Astrocyte of the cerebellum (primary cell): ENCODE data around the gene FAM234B.

Experiments used
- DNase-seq: peaks from one replicate; pipeline ENCODE4 v3.0.0-alpha.2; 2011; ENCODE audit warnings: low read depth
- H3K4me3 ChIP-seq: 2 replicates; pipeline ENCODE4 v1.5.1; 2011; ENCODE audit warnings: mild to moderate bottlenecking, low read depth, low read length, moderate library complexity
- in situ Hi-C: cut with HindIII; loops from 2 replicates; pipeline ENCODE4 v1.10.0; 2017; ENCODE audit warnings: low sequenced_read_pairs
- TF ChIP-seq, protein P1 (sequence below): IDR thresholded peaks from 2 replicates; pipeline ENCODE4 v1.5.1; 2012; ENCODE audit warnings: low read length, low read depth, moderate library complexity, mild to moderate bottlenecking; ENCODE audit errors: missing control alignments

The FAM234B gene

DNA sequence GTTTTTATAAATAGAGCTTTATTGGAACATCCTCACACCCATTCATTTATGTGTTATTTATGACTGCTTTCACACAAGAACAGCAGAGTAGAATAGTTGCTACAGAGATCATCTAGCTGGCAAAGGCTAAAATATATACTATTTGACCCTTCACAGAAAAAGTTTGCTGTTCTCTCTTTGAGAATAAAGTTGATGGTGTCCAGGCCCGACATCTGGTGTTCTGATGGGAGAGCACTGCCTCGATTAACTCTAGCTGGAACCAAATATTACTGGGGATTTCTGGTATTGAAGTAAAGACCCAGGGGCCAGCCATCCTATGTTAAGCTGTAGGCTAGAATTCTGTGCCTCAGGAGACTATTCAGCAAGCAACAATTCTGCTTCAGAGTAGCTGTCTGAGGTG lies 21.8 kb downstream of the FAM234B start:
- in situ Hi-C loops, result no loop called here
- H3K4me3 ChIP-seq, result no peak overlapping the region
- DNase-seq, result no peak
- TF ChIP-seq, protein P1, sequence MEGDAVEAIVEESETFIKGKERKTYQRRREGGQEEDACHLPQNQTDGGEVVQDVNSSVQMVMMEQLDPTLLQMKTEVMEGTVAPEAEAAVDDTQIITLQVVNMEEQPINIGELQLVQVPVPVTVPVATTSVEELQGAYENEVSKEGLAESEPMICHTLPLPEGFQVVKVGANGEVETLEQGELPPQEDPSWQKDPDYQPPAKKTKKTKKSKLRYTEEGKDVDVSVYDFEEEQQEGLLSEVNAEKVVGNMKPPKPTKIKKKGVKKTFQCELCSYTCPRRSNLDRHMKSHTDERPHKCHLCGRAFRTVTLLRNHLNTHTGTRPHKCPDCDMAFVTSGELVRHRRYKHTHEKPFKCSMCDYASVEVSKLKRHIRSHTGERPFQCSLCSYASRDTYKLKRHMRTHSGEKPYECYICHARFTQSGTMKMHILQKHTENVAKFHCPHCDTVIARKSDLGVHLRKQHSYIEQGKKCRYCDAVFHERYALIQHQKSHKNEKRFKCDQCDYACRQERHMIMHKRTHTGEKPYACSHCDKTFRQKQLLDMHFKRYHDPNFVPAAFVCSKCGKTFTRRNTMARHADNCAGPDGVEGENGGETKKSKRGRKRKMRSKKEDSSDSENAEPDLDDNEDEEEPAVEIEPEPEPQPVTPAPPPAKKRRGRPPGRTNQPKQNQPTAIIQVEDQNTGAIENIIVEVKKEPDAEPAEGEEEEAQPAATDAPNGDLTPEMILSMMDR, result no peak

DNA sequence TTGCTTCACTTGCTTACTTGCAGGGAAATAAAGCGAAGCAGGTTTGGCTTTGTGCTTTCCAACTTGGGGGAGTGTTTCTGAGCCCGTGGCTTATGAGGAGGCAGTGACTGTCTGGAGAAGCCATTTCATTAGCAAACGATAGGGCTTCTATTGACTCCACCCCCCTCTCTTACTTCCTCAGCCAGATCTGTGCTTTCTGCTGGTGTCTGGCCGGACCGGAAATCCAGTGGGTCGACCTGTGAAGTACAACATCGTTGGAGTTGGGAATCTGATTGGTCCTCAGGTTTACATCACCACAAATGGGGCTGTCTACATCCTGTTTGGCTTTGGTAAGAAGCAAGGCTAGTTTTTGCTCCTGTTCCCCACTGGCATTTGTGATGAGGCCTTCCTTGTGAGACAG lies 22.3 kb downstream of the FAM234B start:
- TF ChIP-seq, protein P1, result no peak
- in situ Hi-C loops, result no loop called here
- H3K4me3 ChIP-seq, result no peak overlapping the region
- no peak for DNase-seq

DNA sequence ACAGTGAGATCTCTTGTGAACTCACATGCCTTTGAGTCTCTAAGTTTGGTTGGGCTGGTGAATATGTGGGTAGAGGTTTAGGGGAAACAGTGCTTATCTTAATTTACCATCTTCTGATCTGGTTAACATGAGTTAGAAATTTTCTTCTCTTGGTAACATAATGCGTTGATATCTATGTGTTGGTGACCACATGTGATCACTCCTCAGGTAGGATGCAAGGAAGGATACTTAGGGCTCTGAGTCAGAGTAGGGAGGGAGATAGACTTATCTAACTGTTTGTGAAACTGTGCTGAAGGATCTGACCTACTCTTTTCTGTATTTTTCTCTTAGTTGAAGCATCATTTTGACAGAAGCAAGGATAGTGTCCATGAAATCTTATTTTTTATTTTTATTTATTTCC lies 23.1 kb downstream of the FAM234B start:
- DNase-seq, result no peak
- H3K4me3 ChIP-seq, result no peak overlapping the region
- TF ChIP-seq, protein P1, result no peak
- in situ Hi-C loops, result no loop called here

DNA sequence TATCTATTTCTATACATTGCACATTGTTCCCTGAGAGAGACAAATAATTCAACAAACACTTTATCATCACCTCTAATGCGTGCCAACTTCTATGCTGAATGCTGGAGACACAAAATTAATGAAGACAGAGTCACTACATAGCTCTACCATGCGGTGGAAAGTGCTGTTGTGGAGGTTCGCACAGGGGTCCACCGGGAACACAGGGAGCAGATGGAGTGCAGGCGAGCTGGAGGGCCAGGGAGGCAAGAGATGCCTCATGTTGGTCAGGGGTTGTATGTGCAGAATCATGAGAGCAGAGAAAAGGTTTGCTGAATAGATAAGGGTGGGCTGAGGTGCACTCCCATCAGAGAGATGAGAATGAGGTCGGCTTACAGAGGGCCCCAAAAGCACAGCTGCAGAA lies 25.2 kb downstream of the FAM234B start:
- in situ Hi-C loops, result no loop called here
- TF ChIP-seq, protein P1, result no peak
- DNase-seq, result no peak
- no peak overlapping the region for H3K4me3 ChIP-seq

DNA sequence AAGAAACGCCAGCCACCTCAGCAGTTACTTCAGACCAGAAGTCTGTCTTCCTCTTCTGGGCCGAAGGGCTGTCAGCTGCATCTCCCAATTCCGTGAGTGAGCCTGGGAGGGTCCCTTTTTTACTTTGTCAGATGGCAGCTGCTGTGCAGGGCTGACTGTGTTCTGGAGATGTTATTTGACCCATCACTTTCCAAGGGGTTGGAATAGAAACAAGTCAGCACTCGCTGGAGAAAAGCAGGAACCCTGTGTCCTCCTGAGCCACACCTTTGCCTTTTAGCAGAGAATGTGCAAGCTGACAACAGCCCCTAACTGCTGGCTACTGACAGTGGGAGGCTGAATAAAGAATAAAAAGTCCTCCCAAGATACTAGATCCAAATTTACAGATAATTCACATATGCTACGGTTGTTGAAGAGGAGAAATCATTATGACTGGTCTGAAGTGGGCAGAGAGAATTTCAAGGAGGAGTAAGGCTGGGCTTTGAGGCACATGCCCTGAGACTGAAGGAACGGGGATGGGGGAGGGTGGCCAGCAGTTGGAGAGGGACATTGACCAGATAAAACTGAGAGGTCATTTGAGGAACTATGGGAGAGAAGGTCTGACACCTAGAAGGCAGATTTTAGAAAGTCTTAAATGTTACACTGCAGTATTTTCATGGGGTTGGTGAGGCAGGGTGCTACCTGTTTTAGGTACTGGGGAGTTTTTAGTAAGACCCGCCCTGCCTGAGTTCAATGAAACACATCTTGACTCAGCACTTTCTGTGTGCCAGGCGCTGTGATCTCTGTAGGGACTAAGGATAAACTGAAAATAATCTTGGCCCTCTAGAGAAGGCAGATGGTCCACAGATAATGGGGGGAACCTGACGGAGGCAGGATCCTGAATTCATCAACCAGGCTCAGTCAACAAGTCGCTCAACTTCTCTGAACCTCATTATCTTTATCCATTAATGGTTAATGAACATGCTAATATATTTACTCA lies 27.4 kb downstream of the FAM234B start:
- in situ Hi-C loops, result no loop called here
- TF ChIP-seq, protein P1, result no peak

DNA sequence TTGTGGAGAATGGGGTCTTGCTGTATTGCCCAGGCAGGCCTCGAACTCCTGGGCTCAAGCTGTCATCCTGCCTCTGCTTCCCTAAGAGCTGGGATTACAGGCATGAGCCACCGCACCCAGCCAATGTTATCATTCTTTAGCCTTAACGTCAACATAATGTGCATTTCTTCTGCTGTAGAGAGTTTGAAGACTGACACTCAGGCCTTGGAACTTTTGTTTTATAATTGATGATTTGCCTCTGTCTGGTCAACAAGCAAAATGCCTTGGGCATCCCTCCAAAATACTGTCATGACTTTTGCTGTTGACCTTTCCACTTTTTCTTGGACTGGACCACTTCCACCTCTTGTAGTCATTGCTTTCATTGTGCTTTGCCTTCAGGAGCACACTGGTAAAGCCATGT lies 29.0 kb downstream of the FAM234B start:
- in situ Hi-C loops, result no loop called here
- no peak for DNase-seq
- H3K4me3 ChIP-seq, result no peak overlapping the region
- TF ChIP-seq, protein P1, result no peak

More for the DNA sequence above, 27.4 kb downstream of the FAM234B start:
- H3K4me3 ChIP-seq, result no peak overlapping the region
- DNase-seq, result no peak
